Femur (tissue), 1 donor: ENCODE measurements around the gene THSD4.
A peak's percentile ranks its signal among the peaks of the same experiment; 100 is the strongest.
"Not testable (repeated sequence)": the region's sequence is repeated elsewhere in the genome, so short reads cannot be mapped to it uniquely, and the experiment has no call there.

Experiments
- DNase-seq: peaks from one replicate; pipeline ENCODE4 v3.0.0-alpha.2; 2017

Gene THSD4

GRCh38 chr15:71397377-71397776, 282.1 kb downstream of the THSD4 start:
- DNase-seq: no peak

GRCh38 chr15:71400294-71400693, 285.0 kb downstream of the THSD4 start:
- DNase-seq: peak; percentile 63

- not testable (repeated sequence) for DNase-seq
Measured at GRCh38 chr15:71401728-71402127, 286.5 kb downstream of the THSD4 start.

DNA sequence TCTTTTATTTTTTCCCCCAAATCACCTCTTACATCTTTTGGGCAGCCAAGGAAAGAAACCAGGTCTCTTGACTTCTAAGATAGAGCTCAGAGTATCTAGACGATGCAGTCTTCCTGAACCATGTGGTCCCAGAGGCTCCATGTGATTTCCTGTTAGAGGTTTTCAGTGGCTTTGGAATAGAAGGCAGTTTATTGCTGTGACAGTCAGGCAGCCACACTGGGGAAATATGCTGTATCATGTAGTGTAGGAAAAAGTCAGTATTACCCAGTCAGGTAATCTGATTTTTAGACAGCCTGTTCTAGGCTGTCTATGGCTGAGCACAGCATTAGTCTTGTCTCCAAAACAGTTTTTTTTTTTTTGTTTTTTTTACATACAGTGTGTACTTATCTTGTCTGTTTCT, 294.3 kb downstream of the THSD4 start:
- DNase-seq: no peak

DNA sequence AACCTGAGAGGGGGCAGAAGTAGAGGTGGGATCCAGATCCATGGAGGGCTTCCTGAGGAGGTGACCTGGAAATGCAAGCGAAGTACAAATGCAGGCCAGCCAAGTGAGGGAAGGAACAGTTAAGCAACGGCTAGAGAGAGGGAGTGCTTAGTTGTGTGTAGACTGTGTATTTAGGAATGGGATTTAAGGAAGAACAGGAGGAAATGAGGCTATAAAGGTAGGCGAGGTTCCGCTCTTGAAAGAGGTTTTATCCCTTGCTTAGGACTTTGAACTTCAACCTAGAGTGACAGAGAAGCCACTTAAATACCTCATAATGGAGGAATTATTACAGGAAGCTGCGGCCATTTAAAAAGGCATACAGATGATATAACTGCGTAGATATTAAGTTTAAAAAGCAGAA, 295.1 kb downstream of the THSD4 start:
- no peak for DNase-seq

- peak; percentile 42 for DNase-seq
Measured at GRCh38 chr15:71411538-71412482, 296.5 kb downstream of the THSD4 start.

- DNase-seq: no peak
Measured at GRCh38 chr15:71413419-71413818, 298.1 kb downstream of the THSD4 start.

DNA sequence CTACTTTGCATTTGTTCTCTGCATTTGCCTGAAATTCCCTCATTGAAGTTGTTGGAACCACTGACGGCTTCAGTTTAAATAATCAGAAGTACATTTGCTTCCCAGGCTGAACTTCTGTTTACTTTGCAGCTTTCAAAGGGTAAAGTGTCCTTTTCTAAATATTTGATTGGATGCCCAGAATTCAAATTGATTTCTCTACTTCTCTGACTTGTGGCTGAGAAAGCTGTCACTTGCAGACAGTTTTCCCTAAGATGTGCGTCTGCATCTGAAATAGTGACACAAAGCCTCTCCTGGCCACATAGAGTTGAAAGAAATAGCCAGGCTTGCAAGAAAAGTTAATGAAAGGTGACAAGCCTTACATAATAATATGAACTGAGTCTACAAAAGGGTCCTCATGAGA, 299.6 kb downstream of the THSD4 start:
- no peak for DNase-seq

DNA sequence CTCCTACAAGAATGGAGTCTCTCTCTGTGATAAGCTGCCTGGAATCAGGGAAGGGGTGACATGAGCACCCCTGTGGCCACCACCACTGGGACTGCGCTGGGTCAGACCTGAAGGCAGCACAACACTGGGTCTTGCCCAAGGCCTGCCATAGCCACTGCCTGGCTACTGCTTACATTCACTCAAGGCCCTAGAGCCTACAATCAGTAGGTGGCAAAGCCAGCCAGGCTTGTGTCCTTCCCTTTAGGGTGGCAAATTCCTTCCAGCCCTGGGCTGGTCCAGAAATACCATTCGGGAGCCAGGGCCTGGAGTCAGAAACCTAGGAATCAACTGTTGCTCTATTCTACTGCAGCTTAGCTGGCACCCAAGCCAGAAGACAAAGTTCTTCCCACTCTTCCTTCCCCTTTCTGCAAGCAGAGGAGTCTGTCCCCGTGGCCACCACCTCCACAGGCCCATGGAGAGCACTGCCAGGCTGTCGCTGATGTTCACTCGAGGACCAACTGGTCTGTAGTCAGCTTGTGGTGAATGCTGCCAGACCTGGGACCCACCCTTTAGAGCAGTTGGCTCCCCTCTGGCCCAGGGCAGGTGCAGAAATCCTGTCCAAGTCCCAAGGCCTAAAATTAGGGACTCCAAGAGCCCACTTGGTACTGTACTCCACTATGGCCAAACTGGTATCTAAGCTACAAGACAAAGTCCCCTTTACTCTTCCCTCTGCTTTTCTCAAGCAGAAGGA, 307.4 kb downstream of the THSD4 start:
- DNase-seq: no peak

- no peak for DNase-seq
Measured at GRCh38 chr15:71424765-71425164, 309.5 kb downstream of the THSD4 start.

- no peak for DNase-seq
Measured at GRCh38 chr15:71425388-71425787, 310.1 kb downstream of the THSD4 start.

DNA sequence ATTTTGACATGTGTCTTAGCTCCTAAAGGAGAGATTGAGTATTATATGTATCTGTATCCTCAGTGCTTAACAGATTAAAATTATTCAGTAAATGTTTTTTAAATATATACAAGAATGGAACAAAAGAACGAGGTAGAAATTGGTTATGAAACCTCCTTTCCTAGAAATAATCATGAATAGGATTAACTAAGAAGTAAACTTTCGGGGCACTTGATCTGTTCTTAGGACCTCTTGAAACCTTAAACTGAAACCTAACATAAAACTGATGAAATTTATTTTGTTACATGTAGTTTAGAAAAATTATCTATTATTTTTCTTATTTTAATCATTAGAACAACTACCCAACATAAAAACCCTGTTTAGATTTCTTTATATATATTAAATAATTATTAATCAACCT, 311.5 kb downstream of the THSD4 start:
- no peak for DNase-seq

DNA sequence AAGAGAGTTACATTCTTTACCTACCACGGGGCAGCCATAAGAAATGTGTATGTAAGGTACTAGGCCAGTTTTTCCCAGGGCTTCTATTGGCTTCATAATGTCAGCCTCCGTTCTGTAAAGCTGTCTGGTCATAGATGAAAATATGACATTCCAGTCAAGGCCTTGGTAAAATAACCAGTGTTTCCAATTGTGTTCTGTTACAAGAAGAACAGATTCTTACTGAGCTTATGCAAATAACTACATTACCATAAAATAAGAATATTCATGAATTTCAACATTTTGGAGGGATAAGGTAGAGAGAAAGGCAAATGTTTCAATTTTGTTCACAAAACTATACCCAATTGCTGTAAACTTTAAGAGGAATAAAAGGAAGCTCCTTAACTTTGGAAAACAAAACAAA, 315.5 kb downstream of the THSD4 start:
- DNase-seq: no peak

DNA sequence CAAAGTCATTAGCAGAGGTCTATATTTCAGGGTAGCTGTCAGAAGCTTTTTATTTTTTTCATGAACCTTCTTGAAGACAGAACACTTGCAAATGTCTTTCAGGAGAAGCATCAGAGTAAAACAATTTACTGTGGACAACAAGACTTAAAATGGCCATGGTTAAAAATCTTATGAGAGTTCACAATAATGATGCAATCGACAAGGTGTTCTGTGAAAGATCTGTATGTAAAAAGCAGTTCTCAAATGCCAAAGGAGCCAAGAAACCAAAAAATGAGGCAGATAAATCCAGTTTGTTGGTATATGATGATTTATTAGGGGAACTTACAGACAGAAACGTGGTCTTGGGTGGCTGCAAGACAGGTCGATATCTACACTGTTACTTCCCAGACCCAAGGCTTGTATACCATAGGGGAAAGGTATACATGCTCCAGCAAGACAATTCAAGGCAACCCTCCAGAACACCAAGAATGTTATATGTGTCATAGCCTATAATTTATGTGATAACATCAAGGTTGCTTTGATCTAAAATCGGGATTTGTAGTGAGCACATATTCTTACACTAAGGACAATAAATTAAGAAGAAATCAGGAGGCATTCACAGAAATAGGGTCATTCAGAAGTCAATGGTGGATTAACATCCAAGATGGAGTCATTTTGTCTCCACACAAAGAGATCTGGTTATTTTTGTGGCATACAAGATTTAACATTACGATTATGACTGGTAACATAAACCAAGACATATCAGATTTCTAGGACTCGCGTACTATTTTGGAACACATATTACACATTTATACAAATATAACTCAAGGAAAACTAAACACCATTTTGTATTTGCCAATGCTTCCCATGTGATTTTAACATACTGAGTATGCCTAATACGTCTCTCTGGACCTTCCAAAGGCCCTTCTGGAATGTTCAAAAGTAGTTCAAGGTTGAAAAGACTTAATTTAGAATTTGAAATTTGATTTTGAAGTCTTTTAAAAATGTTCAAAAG, 316.4 kb downstream of the THSD4 start:
- DNase-seq: no peak

- DNase-seq: no peak
Measured at GRCh38 chr15:71433402-71433801, 318.1 kb downstream of the THSD4 start.

DNA sequence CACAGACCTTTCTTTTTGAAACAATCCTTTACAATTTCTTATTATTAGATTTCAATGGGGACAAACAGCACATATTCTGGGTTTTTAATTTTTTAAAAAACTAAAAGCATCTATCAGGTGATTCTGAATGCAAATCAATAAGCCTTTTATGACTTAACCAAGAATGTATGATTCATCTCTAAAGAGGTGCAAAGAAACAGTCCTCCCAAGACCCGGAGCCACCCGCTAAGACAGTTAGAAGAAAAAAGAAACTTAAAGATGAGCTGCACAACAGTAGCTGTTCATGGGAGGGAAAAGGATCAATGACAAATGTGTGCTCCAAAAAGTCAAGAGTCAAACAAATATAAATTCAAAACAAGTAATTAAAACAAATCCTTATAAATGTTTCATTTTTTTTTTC, 319.5 kb downstream of the THSD4 start:
- DNase-seq: no peak

DNA sequence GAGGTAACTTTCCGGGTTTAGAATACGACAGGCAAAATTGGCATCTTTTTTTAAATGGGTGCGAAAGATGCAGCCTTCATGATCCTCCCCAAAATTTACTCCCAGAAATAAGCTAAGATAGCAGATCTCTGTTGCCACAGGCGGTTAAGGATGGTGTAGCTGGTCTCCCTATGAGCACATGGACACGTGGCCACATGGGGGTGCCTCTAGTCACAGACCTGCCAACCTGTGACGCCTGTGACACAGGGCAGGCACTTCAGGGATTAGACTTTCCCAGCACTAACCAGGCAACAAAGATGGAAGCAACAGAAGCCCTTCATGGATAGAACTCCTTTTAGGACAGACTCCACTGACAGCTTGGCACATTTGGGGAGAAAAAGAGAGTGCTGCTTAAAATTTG, 320.3 kb downstream of the THSD4 start:
- no peak for DNase-seq

GRCh38 chr15:71436854-71437253, 321.6 kb downstream of the THSD4 start:
- DNase-seq: no peak

- no peak for DNase-seq
Measured at GRCh38 chr15:71437404-71437803, 322.1 kb downstream of the THSD4 start.

DNA sequence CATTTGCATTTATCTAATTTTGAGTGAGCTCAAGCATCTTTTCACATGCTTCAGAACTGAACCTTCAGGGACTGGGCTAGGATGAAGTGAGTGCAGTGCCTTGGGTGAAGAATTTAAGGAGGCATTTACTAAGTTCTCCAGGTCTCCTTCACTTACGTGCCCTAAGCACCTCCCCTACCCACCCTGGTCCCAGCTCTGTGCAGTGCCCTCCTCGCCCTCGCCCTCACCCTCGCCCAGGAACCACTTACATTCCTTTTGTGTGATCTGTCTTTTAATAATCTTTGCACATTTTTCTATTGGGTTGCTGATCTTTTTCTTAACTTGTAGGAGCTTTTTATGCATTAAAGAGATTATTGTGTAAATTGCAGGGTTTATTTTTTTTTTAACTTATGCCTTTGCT, 322.6 kb downstream of the THSD4 start:
- no peak for DNase-seq

GRCh38 chr15:71439478-71439877, 324.2 kb downstream of the THSD4 start:
- not testable (repeated sequence) for DNase-seq

DNA sequence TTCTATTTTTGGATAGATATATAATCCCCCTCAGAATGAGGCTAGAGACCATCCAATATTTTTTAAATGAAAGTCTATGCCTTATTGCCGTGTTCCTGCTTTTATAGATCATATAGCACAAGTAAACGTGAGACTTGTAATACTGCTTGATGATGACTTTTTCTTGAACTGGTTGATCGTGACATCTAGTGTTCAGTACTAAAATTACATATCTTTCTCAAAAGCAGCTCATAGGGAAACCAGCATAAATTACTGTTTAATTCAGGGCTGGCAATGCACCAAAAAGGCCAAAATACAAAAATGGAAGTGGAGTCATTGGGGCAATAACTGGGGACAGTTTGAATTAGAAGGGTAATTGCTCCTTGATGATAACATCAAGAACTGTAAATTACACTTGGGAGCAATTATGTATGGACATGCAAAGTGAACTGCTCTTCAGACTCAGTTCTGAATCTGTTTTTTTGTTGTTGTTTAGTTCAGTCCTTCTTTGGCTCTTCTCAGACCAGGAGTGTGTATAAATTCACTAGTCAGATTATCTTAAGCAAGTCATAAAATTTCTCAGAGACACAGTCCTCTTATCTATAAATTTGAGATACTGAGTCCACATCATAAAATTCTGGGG, 325.3 kb downstream of the THSD4 start:
- DNase-seq: no peak
